ENCODE data around the gene AAMDC.

GRCh38 chr11:77783025-77783424, 37.9 kb upstream of the AAMDC start:
- TF ChIP-seq CTCF (IDR thresholded peaks at IDR 0.05) (no peak), POLR2A (IDR thresholded peaks at IDR 0.05) (no peak), POLR2AphosphoS5 (IDR thresholded peaks at IDR 0.05) (no peak)
